GM19193 (cell line): ENCODE data around the gene ECM2.

ENCODE experiments used
- POLR2A ChIP-seq: IDR thresholded peaks from 4 replicates; pipeline ENCODE4 v1.6.1; 2011; ENCODE audit not compliant: insufficient read depth, insufficient read length; ENCODE audit errors: extremely low read depth

The ECM2 gene

DNA sequence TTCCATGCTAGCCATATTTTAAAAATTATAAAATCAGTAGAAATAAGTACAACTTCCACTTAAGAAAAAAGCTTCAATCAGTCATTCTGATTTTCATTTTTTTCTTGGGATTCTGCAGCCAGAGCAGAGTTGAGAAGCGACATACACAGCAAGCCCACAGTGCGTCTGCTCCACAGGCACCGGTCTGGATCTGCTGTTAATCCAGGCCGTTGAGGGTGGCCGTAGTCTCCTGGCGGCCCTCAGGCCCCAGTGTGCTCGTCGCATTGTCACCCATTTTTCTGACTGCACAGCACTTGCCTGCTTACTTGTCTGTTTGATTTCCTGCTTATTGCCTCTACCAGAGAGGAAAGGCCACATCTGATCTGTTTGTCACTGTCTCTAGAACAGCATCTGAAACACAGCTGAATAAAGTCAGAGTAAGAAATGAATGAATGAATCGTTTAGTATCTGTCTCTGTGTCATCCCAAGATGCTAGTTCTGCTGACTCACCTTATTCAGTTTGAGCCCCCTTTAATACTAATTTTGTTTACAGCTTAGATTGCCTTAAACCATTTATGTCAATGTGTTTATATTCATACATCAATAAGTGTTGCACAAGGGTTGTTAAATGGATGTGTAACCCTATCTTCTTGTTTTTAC is 41.9 kb downstream of the ECM2 start:
- TF ChIP-seq POLR2A: no peak

DNA sequence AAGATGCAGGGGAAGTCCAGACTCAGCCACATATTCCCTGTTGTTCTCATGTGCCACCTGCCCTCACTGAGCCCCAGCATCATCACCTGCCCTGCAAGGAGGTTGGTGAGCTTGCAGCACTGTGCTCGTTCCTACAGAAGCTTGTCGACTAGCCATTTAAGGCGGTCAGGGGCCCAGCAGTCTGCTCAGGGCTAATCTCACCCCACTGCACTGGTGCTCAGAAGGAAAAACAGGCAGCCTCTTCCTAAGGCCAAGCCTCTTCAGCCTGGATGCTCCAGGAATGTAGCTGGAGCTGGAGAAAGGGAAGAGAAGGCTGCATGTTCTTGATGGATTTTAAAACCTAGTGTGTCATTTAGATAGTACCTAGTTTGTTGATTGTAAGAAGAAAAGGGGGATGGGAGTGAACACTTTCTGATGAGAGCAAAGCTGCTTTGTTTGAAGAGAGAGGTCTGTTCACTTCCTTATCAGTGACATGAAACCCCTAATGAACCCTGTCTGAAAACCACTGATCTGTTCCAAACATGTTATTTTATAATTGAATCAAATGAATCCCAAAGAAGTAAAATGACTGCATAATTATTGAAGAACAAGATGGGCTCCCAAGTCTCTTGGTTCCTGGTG is 42.9 kb downstream of the ECM2 start:
- no peak for TF ChIP-seq POLR2A

DNA sequence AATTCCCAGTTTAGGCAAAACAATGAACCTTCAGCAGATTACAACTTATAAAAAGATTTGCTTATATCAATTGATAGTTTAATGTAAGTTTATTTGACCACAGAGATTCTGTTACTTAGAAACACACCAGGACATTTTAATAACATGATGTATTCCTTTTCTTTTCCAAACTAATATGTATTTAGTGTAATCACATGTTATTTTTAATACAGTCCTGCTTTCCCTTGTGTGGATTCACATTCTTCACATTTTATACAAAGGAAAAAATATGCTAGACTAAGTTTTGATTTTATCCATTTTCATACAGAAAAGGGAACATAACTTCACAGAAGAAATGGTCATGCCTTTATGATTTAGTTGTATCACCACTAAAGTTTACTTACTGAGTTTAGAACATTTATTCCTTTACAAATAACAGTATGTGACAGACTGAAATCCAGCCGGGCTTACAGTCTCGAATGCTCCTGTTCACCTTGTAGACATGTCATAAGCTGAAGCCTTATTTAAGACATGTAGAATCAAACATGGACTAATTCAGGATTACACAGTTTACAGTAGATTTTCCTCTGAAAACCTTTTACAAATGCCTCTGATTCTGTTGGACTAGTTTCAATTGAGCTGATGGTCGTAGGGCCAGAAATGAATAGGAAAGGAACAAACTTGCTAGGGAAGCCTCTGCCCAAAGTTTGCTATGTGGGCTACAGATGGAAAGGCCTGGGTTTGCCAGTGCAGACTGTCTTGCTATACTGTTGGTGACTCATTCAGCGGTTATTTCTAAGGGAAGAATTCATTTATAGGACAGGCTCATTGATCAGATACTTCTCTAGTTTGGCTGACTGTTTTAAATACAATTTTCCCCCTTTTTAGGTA is 46.9 kb downstream of the ECM2 start:
- no peak for TF ChIP-seq POLR2A

DNA sequence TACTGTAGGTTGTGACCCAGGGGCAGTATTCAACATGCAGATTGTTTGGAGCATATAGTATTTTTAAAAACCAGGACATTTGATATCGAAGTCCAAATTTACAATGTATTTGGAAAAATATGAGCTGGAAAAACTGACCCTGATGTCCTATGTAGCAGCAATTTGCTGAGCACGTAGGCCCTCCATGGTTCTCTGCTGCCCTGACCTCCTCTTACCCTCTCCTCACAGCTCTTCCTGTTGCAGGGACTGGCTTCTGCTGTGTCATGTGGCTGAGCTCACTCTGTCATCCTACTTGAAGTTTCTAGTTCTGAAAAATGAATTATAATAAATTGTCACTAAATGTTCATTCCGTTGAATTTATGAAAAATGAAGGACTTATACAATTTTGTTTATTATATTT is 49.4 kb downstream of the ECM2 start:
- no peak for TF ChIP-seq POLR2A

DNA sequence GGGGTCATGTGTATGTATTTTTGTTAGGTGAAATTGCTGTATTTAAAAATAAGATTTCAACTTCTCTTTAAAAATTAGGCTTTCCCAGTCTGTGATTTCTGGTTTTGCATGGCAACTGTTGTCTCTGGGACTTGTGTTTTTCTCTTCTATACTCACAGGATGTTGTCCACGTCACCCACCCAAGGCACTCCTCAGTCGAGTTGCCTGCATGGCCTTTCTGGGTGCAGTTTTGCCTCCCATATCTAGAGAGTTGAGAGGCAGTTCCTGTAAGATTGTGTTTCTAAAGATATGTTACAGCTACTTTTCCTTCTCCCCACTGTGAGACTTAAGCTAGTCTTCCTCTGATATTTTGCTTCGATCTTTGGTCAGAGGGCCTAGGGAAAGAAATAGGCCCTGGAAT is 51.2 kb downstream of the ECM2 start:
- no peak for TF ChIP-seq POLR2A

DNA sequence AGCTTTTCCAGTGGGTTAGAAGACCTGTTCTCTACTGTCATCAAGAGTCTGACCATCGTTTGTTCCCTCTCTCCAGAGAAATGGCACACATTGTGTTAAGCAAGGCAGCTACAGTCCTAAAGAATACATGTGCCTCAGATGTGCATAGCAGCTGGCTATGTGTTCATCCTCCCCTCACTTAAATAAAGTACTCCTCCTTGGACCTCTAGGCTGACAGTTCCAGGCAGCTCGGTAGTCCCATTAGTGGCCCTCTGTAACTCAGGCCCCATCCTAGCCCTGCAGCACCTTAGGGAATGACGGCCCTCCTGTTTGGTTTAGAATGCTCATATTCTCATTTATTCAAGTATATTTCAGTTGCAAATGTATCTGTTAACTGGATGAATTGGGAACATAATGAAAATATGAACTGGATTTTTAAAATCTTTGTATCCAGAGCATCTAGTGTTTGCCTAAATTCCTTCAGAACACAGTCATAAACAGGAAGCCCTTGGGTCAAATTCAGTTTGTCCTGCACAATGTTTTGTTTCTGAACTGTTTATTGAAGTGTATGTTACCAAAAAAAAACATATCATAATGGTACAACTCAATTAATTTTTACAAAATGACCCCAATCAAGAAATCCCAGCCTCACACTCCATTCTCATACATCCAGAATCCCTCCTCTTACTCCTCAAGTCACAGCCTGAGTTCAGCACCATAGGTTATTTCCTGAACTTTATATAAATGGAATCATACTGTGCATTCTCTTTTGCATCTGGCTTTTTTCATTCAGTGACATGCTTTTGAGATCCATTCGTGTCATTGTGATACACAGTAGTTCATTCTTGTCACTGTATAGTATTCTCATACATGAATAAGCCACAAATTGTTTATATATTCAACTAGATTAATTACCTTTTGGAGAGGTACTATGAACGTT is 51.9 kb downstream of the ECM2 start:
- no peak for TF ChIP-seq POLR2A

DNA sequence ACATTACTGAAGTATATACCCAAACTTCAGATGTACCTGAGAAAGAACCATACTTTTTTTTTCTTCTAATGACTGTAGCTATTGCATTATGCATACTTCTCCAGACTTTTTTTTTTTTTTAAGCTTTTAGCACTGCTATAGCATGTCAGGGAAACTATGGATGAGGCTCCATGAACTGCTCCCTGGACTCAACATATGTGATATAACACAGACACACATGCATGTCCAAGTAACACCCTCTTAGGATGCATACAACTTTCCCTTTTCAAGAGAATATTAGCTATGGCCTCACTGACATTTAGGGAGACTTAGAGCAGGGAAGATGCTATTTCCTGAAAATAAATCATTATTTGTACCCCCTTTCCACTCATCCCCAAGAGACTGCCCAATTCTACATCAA is 53.0 kb downstream of the ECM2 start:
- no peak for TF ChIP-seq POLR2A

DNA sequence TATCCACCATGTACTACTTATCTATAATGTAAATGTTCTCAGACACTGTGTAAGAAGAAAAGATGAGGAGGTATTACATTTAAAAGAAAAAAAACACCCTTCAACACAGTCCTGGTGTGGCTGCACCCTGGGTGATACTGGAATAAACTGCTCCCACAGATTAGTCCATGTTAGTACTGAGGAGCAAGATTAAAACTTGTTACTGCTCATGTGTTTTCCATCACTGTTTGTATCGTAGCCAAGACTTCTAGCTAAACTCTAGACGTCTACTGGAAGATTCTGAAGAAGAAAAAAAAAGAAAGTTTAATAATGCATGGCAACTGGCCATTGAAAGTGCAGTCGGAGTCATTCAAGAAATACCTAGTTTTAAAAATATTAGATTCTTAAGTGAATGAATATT is 53.5 kb downstream of the ECM2 start, which contains the start of gene ASPN:
Gene ASPN, minus strand, starts transcription at position 178 of the 400 bp plus-strand sequence.
- TF ChIP-seq POLR2A: no peak

DNA sequence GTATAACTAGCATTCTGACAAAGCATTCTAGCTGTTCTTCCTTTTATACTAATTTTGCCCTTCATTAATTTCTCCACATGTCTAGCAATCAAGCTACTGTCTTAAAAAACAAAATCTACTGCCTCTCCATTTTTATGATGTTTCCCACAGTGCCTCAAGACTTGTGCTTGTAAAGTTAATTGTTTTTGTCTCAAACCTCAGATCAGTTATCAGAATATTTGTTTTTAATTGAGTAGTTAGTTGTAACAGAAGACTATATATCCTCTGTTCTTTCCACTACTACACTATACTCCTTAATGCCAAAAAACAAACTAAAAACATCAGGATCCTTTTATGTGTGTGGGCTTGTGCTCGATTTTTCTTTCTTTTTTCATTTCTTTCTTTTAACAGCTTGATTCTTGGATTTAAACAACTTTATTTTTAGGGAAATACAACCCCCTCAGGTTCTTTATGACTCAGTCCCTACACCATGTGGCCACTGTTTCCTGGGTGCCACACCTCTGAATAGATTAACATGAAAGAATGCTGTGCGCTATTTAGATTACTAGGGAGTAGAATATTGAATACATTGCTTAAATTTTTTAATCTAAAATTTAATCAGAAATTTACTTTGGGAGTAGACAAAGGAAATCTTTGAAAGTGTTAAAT is 54.7 kb downstream of the ECM2 start:
- no peak for TF ChIP-seq POLR2A

DNA sequence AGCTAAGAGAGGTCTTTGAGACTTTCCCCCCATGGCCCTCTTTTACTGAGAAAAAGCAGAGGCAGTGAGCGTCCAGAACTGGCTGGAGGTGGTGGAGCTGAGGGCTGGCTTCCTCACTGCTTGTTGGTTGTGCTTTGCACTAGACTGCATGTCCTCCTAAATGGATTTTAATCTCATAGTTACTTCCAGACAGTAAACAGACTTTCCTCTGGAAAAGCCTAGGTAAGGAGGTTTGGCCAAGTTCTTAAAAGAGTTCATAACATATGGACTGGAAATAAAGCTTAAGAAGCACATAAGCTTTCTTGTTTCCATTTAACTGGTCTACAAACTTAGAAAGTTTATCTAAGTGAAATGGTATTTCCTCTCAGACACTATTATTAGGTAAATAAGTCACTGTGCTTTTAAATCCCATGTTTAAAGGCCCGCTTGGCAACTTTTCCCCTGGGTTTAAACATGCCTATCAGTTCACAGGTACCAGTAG is 55.5 kb downstream of the ECM2 start:
- no peak for TF ChIP-seq POLR2A

DNA sequence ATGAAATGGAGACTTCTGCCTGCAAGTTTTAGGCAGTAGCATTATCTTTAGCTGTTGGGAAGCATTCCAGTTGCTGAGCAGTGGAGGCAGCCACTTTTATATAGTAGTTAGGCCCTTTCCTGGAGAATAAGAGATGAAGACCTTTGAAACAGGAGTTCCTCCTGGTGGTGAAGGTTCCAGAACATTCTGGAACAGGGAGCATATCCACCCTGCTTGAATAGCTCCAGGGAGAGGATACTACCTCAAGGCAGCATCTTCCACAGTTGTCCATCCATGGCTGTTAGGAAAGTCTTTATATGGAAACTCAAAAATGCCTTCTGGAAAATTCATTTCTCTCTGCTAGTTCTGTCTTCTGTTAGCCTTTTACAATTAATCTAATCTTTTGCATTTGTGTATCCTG is 56.4 kb downstream of the ECM2 start:
- no peak for TF ChIP-seq POLR2A

DNA sequence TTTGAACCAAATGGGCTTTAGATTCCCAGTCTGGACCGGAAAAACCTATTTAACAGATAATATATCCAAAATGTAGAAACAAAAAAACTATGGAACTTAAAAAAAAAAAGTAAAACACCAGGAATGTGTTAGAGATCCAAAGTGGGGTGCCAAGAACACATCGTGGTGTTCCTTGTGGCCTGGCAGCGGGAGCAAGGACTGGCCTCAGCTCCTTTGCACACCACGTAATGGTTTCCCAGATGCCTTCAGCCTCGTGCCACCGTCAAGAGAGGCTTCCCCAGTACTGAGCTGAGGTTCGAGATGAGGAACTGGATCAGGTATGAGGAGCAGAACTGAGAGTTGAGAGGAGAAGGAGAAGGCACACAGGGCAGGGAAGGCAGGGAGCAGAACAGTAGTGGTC is 57.0 kb downstream of the ECM2 start:
- TF ChIP-seq POLR2A: no peak

DNA sequence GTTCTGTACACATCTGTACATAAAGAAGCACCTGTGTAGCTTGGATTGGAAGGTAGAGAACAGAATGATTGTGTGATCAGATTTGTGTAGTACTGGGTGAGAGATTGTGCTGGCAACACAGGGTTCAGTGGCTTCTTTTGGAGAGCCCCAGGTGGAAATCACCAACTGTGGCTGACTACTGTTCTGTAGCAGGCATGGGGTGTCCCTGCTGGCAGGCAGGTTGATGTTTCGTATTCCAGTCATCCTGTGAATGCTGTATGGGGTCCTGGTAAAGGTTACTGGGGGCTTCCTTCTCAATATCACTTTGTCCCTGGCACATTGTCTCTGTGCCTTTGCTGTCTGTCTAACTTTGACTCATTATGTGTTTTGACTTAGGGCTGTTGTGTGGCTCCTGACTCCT is 58.8 kb downstream of the ECM2 start:
- TF ChIP-seq POLR2A: no peak

DNA sequence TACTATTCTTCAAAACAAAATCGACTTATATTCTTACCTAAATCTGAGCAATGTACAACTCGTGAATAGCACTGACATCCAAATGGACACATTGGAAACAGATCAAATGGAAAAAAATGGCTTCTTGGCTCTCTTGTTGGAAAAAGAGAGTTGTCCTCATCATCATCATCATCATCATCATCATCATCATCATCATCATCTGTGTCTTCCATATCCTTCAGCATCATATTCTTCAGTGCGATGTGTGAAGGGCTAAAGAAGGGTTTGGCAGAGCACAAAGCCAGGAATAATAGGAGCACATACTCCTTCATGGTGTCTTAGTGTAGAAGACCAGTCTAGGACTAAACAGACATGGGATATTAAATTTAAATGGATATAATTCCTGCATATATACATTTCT is 61.2 kb downstream of the ECM2 start:
- TF ChIP-seq POLR2A: no peak
